Caki2 (cell line): ENCODE results near the gene IL4R. TPM values are rescaled to one million over a fixed set of nuclear protein-coding genes. Genes with fewer than 3 reads are reported as not detected.

Experiments used
- DNase-seq: peaks from one replicate; pipeline ENCODE4 v3.0.0-alpha.2; 2015; ENCODE audit warnings: low read depth
- in situ Hi-C: cut with HindIII; loops from 2 replicates; pipeline ENCODE4 v1.10.0; 2016; ENCODE audit warnings: low sequenced_read_pairs, low pct_unique_long_range_greater_than_20kb, mixed read lengths
- total RNA-seq: library from RNA; depleted of rRNA; stranded (reverse); fragments of >200 nt; shearing (Covaris generic); gene quantifications from 2 replicates; pipeline ENCODE4 v1.2.3, GENCODE V29; 2014; ENCODE audit warnings: low replicate concordance

Gene IL4R
- total RNA-seq, 1 experiment from 2014 or later = 14.9 TPM

DNA sequence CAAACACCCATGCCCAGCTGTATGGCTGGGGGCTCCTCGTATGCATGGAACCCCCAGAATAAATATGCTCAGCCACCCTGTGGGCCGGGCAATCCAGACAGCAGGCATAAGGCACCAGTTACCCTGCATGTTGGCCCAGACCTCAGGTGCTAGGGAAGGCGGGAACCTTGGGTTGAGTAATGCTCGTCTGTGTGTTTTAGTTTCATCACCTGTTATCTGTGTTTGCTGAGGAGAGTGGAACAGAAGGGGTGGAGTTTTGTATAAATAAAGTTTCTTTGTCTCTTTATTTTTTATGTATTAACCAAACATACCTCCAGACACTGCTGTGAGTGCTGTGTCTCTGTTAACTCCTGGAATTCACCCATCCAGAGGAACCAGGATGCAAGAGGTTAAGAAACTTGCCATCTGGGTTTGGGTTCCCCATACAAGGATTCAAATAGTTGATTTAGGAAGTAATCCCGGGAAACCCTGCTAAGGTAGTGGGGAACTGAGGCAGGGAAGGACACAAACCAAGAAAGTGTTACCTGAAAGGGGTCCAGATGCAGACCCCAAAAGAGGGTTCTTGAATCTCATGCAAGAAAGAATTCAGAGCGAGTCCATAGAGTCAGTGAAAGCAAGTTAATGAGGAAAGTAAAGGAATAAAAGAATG, 50.8 kb downstream of the IL4R start:
- in situ Hi-C loops = no loop called here
- no peak for DNase-seq

DNA sequence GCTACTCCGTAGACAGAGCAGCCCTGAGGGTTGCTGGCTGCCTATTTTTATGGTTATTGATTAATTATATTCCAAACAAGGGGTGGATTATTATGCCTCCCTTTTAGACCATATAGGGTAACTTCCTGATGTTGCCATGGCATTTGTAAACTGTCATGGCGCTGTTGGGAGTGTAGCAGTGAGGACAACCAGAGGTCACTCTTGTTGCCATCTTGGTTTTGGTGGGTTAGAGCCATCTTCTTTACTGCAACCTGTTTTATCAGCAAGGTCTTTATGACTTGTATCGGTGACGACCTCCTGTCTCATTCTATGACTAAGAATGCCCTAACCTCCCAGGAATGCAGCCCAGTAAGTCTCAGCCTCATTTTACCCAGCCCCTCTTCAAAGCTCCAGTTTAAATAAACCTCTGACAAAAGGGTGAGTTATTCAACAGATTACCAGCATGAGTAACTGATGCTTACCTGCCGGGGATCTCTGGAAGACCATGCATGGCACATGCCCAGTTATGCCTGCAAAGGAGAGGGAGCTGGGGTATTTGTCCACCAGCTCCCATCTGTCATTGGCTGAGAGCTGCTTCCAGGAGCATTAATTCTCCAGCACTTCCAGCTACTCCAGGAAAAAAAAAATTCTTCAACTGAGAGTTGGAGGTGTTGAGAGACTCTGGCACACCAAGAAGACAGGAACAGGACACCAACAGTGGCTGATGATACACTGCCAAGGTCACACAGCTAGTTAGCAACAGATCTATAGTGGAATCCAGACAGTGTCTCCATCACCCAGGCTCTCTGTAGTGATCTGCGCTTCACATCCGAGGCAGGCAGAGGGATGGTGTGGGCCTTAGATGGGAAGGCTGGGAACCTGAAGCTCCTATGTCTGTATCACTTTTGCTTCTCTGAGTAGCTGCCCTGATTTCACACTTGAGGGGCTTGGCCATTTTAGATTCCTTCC, 51.6 kb downstream of the IL4R start:
- DNase-seq = peak; percentile 61
- in situ Hi-C loops = no loop called here

DNA sequence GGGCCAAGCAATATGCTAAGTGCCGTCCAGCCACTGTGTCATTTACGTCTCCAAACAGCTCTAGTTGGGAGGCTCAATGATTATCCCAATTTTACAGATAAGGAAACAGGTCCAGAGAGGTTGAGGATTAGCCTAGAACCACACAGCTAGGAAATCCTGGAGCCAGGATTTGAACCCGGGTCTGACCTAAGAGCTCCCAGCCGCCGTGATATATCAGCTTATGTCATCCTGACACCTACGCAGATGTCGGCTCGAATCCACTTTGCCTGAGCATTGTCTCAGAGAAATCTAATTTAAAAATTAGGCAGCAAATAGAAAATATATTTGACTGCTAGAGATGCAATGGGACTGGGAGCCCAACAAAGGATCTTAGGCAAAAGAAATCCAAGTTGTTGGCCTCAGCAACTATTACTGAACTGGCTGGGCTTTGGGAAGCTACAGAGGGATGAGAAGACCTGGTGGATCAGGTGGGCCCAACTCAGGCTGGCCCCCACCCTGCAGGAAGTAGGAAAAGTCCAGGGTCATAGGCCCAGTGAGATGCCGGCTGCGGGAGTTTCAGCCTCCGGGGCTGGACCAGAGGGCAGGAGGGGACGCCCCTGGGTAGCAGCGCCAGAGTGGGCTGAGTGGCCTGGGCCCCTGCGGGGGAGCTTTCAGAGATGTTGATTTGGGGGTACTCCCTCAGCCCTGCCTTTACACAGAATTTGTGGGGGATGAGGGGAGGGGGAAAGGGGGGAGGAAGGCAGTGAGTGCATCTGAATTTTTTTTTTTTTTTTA, 53.1 kb downstream of the IL4R start:
- DNase-seq = no peak
- in situ Hi-C loops = no loop called here

DNA sequence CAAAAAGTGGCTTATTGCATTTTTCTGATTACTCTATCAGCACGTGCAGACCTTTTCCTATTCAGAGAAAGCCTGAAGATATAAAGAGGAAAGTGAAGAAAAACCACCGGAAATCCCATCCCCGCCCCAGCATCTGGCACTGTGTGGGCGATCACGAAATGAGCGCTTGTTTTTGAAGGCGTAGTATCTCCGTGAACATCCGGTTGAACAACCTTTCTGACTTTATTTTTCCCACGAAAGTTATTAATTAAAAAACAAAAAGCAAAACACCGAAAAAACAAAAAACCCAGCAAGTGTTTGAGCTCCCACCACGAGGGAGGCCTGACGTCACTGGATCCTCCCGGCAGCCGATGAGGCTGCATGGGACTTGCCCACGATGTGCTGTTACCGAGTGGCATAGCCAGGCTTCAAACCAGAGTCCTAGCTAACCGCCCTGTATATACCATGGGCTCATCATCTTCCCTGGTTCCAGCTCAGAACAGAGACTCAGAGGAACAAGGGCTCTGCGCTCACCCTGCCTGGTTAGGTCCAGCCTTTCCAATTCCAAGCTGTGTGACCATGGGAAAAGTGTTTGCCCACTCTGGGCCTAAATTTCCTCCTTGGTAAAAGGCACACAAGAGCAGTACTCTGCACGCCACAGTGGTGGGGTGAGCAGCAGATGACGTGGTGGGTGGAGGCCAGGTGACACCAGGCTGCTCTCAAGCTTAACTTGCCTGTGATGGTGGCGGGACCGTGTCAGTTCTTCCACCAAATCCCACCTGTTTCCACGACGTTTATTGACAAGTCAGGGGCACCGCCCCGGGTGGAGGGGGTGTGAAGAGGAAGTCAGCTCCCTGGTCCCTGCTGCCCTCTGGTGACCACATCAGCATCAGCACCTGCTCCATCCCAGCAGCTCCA, 53.9 kb downstream of the IL4R start:
- in situ Hi-C loops = no loop called here
- DNase-seq = peak; percentile 33

DNA sequence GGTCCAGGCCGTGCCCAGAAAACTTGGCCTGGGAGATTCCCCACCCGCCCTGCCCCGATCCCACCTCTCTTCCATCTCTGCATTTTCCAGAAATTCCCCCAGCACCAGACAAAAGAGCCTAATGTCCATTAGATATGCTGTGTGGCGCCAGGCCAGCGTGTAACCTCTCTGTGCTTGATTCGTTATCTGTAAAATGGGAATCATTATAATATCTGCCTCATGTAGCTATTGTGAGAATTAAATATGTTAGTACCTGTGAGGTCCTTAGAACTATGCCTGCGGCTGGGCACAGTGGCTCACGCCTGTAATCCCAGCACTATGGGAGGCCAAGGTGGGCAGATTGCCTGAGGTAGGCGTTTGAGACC, 54.6 kb downstream of the IL4R start:
- in situ Hi-C loops = no loop called here
- DNase-seq = no peak

DNA sequence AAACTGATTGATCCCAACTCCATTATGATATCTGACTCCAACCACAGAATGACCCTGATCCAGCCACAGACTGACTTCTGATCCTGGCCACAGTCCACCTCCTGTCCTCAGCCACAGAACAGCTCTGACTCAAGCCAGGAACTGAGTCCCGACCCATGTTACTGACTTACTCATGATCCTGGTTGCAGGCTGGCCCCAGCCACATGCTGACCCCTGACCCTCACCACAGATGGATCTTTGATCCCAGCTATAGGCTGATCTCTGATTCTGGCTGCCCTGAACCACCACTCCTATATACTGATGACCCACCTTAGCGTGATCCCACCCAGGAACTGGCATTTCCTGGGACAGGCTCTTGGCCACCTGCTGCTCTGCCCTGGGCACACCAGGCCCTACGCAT, 56.0 kb downstream of the IL4R start:
- in situ Hi-C loops = no loop called here
- no peak for DNase-seq

DNA sequence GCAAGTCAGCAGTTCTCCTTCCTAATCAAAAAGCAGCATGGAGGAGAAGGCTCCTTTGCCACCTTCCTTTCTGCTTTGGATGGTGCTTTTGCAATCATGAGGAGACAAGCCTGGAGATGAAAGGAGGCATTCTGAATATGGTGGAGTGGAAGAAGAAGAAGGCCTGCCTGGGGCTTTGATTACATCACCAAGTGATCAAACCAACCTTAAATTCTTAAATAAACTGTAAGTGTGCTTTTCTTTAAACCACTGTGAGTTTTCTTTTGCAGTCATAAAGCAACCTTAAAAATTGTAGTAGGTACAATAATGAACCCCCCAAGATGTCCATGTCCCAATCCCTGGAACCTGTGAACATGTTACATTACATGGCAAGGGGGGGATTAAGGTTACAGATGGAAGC, 56.5 kb downstream of the IL4R start:
- in situ Hi-C loops = no loop called here
- DNase-seq = no peak

DNA sequence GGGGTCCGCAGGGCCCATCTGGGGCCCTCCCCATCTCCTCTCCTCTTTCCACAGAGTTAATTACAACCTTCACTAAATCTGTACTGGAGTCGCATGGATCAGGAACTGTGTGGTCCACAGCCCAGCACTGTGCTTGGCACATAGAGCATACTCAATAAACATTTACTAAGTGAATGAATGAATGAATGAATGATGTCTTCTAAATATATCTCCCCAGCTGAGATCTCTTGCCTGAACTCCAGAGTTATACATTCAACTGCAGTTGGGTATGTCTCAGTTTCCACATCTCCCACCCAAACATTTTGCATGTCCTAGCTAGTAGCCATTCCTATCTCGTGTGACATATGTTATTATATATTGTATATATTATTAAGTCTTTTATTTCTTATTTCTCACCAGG, 59.5 kb downstream of the IL4R start:
- no peak for DNase-seq
- in situ Hi-C loops = no loop called here

DNA sequence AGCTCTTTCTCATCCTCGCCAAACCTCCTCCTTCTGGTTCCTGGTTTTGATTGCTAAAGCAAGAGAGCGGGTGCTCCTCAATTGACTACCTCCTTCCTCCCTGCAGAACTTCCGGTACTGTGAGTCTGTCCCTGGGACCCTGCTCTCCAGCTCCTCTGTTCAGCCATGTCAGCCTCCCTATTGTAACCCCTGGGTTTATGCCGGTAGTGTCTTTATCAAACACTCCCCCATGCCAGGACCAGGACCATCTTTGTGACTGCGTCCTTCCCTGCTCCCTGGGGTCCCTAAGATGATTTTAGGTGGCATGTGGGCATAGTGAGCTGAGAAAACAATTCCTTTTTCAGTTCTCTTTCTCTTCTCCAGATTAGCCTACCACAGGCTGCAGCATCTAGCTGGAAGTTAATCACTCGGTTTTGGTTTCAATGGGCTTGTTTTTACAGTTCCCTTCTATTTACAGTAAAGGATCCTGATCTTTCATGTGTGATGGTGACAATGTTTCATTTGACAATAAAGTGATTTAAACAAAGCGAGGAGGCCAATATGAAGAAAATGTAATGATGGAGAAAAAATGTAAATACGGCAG, 60.5 kb downstream of the IL4R start:
- in situ Hi-C loops = no loop called here
- no peak for DNase-seq

DNA sequence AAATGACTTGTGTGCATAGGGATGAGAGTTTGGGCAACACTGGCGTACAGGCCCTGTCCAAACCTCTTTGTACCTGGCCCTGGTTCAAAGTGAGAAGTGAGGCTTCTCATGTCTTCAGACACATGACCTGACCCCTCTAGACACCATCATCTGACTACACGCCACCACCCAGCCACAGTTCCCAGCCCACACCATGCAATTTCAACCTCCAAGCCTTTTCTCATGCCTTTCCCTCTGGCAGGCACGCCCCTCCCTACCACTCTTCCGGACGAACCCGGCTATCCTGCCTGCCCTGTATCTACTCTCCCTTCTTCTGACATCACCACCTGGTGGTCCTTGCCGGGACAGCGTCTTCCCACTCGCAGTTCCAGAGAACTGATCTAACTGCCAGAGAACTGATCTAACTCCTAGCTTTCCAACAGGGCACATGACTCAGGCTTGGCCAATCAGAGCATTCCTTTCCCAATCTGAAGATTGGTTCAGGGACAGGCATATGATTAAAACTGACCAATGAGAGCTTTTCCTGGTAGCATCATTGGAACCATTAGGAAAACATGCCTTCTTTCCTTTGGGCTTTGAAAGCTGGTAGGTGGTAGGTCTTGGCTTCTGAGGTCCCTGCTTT, 61.1 kb downstream of the IL4R start:
- in situ Hi-C loops = no loop called here
- DNase-seq = peak; percentile 92

DNA sequence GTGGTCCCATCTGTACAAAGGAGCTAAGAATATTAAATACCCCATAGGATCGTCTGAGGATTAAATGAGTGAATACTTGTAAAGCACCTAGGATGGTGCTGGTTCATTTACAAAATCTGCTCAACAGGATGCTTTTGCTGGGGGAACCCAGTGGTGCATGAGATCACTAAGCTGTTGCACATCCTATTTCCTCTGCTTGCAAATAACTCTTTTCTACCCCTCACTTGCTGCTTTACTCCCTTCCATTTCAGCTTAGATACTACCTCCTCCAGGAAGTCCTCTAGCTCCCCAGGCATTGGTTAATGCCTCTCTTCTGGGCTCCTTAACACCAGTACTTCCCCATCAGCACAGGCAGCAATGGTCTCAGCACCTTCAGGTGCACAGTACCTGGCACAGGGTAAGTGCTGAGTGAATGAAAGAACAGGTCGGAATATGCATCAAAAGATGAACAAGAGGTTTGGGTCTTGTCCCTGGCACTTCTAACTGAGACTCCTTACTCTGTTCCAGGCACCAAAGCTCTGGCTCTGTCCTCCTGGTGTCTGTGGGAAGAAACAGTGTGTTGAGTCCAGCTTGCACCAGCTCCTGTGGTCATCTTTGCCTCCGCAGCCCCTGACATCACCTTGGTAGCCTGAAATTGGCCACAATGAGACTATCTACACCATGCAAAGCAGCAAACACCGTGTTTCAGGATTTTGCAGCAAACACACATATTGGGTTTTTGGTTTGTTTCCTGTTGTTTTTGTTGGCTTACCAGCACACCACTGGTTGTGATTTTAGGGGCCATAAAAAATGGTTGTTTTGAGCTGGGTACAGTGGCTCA, 64.1 kb downstream of the IL4R start:
- in situ Hi-C loops = no loop called here
- DNase-seq = no peak

DNA sequence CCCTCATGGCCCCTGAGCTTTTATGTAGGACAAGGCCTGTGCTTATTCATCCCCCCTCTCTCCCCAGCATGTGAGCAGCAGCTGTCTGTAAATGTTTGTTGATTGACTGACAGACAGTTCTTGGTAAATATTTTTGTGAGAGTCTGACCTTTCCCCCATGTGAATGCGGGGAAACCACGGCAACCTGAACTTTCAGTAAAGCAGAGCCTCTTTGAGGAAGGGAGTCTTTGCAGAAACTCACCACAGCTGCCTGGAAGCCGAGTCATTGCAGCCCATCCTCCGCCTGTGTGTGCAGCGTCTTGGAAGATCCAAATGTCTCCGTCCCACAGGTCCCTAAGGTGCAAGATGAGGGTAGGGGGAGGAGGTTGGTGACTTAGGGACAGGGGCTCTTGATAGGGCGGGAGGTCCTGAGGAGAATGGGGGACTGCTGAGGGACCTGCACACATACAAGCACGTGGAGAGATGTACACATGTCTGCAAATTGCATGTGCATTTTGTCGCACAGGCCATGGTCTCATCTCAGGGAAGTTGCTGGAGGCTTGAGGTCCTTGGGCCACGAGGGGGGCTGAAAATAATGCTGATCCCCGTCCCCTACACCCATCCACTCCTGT, 65.2 kb downstream of the IL4R start:
- in situ Hi-C loops = no loop called here
- peak; percentile 43 for DNase-seq

DNA sequence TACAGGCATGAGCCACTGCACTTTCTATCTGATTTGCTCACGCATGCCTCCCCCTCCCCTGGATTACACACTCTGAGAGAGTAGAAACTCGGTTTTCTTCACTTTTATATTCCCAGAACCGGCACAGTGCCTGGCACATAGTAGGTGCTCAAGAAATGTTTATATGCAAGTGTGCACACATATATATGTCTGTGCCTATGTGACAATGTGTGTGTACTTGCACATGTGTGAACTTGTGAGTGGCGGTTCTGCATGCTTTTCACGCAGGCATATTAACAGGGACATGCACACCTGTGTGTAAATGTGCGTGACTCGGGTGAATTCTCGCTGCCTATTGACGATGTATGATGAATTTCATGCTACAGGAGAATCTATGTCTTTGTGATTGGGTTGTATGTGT, 66.1 kb downstream of the IL4R start:
- in situ Hi-C loops = no loop called here
- no peak for DNase-seq

DNA sequence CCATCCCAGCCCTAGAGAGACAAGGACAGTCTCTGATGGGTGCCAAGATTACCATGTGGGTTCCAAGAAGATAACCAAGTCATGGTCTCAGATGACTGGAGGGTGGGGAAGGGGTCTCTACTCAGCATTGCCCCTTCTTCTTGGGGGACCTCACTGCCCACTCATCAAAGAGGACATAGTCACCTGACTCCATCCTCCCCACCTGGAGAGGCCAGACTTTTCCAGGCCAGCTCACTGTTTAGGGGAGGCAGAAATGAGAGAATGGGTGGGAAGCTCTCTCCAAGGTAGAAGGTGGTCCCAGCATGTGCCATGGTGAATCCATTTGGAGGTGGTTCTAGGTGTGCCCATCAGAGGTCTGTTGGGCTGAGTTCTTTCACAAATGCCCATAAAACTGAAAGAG, 67.5 kb downstream of the IL4R start:
- in situ Hi-C loops = no loop called here
- DNase-seq = no peak

DNA sequence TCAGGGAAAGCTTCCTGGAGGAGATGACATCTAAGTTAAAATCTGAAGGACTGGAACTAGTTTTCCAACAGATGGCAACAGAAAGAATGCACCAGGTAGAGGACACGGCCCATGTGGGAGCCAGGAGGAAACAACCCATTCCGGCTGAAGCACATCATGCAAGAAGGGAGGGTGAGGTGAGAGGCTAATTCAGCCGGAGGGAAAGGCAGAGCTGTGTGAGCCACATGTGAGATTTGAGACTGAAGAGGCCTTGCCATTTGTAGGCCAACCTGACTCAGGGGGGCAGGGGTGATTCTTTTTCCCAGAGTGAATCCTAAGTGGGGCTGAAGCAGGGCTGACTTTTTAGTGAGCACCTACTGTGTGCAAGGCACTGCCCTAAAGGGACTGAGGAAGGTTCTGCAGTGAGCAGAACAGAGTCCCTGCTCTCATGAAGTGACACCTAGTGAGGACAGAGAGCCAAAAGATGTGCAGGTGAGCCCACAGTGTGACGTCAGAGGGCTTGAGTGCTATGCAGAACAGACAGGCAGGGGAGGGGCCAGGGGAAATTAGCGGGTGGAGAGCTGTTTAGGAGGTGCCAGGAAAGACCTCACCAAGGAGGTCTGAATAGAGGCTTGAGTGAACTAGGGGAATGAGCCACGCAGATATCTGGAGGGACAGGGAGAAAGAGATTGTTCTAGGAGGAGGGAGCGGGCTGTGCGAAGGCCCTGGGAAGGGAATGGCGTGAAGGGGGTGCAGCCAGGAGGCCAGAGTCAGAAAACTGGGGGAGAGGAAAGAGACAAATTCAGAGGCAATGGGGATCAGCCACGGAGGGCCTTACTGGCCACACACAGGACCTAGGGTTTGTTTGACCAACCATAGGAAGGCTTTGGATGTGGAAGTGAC, 68.4 kb downstream of the IL4R start:
- no peak for DNase-seq
- in situ Hi-C loops = no loop called here
